ENCODE results near the gene DRAM1.
"Not testable (repeated sequence)": the region's sequence is repeated elsewhere in the genome, so short reads cannot be mapped to it uniquely, and the experiment has no call there.

The DRAM1 gene

DNA sequence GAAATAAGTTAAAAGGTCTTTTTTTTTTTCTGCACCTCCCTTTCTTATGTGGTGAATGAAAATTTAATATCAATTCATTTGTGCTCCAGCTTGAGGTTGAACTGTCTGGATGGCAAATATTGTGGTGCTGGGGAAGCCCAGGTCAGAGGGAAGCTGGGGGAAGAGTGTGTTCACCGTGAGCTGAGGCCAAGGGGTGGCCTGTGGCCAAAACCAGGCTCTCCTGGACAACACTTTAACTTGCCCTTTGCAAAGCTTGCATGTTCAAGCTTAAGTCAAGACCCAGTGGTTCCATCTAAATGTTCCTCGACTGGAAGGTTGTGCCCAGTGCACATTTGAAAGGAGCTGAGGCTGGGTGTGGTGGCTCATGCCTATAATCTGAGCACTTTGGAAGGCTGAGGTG is 28.8 kb downstream of the DRAM1 start:
- DNase-seq (ENCODE audit: low read depth in 2 of 2), result no peak

DNA sequence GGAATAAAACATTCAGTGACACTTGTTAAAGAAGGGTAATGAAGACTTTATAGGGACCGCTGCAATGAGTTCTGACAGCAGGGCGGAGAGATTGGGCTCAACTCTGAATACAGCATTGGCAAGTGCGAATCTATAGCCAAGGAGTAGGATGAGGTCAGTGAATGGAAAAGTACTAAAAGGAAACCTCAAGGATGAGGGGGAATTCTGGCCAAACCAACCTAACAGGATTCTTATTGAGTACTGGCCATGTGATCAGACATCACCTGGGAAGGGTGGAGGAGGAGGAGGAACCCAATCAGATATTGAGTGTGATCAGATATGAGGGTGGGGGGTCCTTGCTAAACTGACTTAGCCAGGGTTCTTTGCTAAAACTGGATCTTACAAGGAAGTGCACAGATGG is 31.0 kb downstream of the DRAM1 start:
- no peak for DNase-seq (ENCODE audit: low read depth in 2 of 2)

DNA sequence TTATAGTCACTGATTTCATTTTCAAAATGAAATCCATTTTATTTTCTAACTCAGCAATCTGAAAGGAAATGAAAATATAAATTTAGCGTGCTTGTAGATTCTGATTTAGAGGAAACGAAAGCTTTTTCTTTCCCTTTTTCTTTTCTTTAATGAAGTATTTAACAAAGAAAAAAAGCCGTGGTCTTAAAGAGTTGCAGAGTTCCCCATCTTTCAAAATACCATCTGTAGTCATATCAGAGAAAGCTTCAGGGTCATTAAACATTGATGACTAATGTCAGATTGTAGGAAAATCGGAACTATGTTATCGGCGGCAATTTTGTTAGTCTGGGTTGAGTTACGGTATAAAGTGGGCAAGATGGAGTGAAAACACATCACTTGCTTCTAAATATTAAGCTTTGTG is 32.3 kb downstream of the DRAM1 start:
- DNase-seq (ENCODE audit: low read depth in 2 of 2), result no peak

DNA sequence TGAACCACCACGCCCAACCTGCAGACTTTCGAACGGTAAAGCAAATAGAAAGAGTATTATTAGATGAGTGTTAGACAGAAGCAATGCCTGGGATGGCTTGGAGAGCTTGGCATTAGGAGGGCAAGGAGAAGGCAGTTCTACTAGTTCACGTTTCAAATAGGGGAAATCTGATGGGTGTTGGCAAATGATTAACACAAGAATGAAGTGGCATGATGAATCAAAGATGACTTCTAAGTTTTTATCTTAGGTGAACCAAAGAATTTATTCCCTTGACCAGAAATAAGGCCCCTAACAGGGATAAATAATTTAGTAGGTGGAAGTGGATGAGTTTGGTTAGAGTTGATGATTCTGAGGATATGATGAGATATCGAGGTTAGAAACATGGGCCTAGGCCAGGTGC is 38.5 kb downstream of the DRAM1 start:
- DNase-seq (ENCODE audit: low read depth in 2 of 2), result no peak

DNA sequence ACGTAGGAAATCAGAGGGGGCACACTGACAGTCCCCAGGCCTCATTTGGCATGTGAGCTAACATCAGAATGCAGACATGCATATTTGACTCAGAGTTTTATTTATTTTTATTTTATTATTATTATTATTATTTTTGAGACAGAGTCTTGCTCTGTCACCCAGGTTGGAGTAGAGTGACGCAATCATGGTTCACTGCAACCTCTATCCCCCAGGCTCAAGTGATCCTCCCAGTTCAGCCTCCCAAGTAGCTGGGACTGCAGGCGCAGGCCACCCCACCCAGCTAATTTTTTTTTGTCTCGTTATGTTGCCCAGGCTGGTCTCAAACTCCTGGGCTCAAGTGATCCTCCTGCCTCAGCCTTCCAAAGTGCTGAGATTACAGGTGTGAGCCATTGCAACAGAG is 41.4 kb downstream of the DRAM1 start:
- DNase-seq (ENCODE audit: low read depth in 2 of 2), result not testable (repeated sequence)

DNA sequence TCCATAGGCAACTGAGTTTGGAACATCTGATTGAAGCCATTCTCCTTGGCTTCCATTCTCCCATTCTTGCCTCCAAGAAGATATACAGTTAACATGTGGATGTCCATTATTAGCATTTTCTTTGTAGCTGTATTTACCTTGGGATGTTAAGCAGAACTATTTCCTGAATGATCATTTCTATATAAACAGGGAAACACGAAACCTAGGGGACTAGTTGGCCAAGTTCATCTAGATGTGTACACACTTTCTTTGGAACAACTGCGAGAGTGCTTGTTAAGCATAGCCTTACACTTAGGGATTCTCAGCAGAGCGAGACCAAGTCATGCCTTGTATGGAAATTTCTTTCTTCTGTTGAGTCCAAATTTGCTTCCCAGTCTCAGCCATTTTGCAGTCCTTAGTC is 42.1 kb downstream of the DRAM1 start:
- DNase-seq (ENCODE audit: low read depth in 2 of 2), result no peak

DNA sequence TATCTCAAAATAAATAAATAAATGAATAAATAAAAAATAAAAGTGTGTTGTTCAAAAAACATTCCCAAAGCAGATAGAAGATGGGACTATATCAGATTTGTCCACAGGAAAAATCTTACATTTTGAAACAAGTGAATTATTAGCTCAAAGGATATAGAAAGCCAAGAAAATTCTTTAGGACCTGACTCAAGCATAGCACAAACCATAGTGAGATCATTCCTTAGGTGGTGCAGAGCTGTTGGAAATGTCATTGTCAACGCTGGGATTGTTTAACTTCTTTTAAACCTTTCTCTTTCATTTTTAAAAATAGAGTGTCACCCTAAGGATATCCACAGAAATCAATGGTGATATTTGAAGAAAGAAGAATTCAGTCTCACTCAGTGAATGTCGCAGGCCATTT is 43.5 kb downstream of the DRAM1 start:
- no peak for DNase-seq (ENCODE audit: low read depth in 2 of 2)

DNA sequence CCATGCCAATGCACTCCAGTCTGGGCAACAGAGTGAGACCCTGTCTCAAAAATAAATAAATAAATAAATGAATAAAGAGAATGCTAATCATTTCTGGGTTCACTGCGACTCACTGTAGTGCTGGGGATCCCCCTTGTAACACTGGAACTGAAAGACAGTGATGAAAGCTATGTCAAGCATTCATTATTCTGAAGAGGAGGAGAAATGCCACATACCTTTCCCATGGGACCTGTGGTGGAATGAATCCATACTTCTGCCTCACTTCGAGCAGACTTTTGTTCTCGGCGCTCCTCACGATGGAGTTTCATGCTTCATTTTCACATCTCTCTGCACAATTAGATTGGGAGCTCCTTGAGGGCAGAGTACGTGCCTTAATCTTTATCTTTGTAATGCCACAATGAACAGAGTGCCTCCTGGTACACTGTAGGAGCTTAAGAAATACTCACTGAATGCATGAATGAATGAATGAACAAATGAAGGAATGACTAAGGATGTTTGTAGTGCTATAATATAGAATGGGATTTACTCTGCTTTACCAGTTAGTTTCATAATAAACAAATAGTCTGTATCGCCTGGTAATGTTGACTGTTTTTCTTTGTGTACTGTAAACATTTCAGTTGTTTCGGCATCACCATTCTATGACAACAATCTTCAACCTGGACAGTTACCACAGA is 45.8 kb downstream of the DRAM1 start:
- DNase-seq (ENCODE audit: low read depth in 2 of 2), result no peak

DNA sequence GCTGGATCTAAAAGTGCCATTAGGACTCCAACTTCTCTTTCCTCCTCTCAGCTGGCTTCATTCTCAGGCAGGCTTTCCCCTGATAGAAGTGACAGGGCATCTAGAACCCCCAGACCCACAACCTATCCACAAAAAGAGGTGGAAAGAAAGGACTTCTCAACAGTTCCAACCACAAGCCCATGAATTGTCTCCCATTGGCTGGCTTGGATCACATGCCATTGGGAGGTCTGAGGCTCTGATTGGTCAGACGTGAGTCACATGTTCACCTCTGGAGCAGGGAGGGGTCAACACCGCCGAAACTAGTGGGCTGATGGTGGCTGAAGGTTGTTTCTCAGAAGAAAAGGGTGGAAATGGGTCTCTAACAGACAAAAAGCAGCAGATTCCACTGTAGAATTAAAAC is 47.2 kb downstream of the DRAM1 start:
- DNase-seq (ENCODE audit: low read depth in 2 of 2), result no peak

DNA sequence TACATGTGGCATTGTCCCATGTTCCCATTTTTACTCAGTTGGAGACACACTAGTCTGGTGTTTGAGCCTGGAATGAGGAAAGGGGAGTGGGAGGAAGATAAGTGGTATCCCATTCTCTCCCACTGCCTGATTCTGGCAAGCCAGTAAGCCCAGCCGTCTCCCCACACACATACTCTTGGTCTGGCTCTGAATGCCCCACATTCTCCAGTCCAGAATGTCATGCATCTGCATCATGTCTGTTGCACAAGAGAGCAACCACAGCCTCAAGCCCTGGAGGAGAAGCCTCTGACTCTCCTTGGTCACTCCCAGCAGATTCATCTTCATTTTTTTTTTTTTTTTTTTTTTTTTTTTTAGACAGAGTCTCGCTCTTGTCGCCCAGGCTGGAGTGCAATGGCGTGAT is 48.0 kb downstream of the DRAM1 start:
- DNase-seq (ENCODE audit: low read depth in 2 of 2), result no peak

DNA sequence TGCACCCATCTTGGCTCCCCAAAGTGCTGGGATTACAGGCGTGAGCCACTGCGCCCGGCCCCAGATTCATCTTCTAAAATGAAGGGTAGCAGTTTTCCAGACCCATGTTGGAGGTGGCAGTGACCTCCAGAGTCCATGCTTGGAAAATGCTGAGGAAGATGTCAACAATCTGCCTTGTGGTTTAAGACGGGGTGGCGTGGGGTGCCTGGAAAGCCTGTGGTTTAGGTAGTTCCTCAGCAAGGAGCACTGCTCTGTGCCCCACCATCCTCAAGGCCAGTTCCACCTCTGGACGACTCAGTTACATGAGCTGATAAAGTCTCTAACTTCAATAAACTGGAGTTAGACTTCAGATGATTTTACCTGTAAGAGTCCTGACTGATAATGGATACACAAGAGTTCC is 48.6 kb downstream of the DRAM1 start:
- no peak for DNase-seq (ENCODE audit: low read depth in 2 of 2)

DNA sequence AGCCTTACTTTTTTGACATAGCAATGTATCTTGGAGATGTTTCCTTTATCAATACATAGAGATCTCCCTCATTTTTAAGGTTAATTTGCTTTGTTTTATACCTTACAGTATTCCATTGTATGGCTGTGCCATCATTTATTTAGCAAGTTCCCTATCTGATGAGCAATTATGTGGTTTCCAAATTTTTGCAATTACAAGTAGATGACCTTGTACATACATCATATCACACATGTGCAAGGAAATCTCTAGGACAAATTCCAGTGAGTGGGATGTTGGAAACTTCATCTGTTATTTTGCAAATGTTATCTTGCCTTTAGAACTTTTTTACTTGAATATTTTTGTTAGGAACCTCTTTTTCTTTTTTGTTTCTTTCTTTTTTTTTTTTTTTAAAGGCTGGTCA is 49.7 kb downstream of the DRAM1 start:
- DNase-seq (ENCODE audit: low read depth in 2 of 2), result no peak

DNA sequence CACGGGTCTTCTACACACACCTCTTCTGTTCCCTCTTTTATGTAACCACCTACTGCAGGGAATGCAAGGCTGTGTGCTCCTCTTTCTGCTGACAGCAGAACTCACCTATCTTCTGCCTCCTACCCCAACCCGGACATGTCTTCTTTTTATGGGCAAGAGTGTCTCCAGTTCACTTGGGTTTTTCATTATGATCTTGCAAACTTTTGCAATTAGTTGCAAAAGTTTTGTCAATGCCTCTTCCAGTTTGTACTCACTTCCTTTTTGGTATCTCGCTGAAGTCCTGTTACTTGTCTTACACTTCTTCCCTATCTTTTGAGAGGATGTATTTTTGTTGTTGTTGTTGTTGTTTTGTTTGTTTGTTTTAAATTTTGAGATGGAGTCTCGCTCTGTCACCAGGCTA is 50.6 kb downstream of the DRAM1 start:
- DNase-seq (ENCODE audit: low read depth in 2 of 2), result no peak

DNA sequence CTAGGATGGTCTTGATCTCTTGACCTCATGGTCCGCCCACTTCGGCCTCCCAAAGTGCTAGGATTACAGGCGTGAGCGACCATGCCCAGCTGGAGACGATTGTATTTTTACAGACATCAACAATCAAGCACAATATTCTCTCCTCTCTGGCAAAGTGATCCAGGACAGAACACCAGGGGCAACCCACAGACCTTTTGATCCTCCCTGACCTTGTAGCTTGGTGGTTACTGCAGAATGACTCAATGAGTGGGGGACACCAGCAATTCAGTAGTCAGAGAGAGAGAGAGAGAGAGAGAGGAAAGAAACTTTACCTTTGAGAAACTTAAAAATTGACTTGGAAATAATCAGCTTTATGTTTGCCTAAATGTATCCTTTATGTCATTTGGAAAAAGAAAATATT is 51.2 kb downstream of the DRAM1 start:
- DNase-seq (ENCODE audit: low read depth in 2 of 2), result no peak

DNA sequence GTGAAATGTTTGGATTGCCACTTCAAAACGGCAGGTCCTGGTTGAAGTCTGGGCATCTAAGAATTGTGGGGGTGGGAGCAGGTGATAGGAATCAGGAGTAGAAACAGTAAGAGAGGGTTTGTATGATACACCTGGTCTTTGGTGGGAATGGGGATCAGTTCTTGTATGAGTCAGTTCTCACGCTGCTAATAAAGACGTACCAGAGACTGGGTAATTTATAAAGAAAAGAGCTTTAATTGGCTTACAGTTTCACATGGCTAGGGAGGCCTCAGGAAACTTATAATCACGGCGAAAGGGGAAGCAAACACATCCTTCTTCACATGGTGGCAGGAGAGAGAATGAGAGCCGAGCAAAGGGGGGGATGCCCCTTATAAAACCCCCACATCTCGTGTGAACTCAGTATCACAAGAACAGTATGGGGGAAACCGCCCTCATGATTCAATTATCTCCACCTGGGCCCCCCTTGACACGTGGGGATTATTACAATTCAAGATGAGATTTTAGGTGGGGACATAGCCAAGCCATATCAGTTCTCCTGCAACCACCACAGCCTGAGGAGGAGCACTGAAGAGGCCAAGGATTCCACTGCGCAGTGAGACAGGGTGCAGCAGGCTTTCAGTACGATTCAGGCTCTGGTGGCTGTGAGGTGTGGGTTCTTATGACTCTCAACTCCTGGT is 52.1 kb downstream of the DRAM1 start:
- no peak for DNase-seq (ENCODE audit: low read depth in 2 of 2)

DNA sequence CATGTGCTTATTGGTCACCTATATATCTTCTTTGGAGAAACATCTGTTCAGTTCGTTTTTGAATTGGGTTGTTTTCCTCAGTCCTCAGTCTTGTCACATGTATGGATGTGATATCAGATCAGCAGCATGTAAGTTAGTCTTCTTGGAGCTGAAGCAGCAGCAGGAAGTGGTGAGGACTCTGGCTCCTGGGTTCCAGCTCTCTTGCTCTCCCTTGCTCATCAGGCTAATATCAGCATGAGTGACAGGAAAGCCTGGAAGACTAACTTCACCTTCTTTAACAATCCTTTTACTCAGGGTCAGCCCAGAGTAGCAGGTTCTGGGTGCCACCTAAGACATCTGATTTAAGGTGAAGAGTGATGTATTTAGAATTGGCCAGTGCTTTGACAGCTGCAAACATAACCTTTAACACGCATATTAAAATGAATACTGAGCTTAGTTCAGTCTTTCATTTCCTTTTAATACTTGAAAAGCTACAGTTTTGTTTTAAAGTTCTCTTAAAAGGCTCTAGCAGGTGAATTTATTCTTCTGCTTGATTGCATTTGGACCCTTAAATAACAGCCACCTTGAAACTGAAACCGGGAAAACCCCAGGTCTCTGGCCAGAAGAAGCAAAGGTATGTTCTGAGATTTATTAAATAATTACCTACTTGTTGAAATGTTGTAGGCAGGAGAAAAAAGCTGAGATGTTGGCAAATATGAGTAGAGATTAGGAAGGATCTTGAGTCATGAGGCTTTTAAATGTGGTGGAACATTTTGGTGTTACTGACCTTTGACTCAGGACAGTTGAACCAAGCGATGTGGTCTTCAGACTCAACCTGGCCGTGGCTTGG is 54.3 kb downstream of the DRAM1 start:
- DNase-seq (ENCODE audit: low read depth in 2 of 2), result no peak

DNA sequence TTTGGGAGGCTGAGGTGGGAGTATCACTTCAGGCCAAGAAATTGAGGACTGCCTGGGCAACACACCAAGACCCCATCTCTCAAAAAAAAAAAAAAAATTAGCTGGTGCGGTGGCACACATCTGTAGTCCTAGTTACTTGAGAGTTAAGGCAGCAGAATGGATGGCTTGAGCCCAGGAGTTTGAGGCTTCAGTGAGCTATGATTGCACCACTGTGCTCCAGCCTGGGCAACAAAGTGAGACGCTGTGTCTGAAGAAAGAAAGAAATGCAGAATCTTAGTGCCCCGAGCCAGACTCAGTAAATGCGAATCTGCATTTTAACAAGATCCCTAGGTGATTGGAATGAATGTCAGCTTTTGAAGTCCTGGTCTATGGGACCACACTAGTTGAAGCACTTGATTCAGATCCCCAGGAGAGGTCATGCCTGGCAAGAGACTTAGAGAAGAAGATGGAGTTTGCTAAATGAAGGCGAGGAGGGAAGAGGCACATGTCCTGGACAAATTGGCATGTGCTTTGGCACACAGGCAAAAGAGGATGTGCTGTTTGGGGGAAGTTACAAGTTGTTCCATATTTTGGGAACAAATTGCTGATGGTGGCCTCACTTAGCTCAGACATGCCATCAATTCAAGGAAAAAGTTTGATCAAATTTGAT is 56.6 kb downstream of the DRAM1 start:
- no peak for DNase-seq (ENCODE audit: low read depth in 2 of 2)

DNA sequence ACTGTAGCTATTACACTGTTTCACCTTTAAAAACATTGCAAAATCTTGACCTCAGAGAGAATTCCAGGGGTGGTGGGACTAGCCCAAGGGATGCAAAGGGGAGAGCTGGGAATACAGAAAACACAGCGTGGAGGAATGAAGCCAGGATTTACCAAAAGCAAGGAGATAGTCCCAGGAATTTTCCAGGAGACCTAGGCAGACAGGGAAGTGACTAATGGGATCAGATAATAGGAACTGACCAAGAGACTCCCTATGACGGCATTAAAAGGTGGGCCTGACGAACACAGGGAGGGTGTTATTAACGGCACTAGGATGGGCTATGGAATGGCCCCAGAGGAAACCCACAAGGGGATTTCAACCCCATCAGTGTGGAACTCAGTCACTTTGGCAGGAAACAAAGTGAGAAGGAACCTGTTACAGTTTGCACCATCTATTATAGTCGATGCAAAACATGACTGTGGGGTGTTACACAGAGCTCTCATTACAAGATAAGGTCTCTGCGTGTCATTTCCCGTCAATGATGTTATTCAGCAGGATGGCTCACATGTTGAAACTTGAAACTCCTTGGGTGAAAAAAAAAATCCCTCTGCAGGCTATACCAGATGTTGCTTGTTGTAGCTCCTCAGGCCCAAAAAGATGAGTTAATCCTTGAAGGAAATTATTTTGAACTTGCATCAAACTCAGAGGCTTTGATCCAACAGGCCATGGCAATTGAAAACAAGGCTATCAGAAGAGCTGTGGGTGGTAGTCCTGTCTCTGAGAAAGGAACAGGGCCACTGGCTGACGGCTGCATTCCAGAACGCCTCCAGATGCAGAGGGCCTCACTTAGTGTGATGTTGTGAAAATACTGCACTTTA is 58.7 kb downstream of the DRAM1 start:
- no peak for DNase-seq (ENCODE audit: low read depth in 2 of 2)

DNA sequence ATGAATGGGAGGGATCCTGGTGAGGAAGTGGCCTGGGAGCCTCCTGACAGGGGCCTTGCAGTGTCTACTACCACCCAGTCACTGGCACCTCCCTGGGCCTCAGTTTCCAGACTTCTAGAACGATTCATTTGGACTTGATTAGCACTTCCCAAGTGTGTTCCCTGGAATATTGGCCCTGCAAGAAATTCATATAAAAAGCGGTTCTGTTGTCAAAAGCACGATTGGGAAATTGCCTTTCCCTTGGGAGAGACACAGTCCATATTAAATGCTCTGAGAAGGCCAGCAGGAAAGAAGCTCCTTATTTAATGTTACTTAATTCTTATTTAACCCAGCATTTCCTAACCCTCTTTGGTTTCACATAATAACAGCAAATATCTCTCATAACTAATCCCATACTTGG is 61.9 kb downstream of the DRAM1 start:
- no peak for DNase-seq (ENCODE audit: low read depth in 2 of 2)

DNA sequence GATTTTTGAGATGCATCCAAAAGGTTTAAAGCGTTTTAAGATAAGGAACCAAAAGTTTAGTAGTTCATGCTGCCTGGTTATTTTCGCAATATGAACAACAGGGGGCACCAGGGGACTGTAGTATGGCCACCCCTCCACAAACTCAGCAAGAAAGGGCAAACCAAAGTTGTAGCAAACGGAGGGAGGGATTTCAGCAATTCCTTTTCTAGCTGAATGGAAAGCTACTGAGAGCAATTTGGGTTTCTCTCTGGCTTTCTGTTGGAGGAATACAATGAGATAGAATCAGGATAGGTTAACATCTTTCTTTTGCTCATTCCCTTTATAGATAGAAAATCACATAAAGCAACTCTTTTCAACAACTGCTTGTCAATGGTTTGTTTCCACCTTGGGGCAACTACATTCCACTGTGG is 62.5 kb downstream of the DRAM1 start:
- peak; percentile 12 to 15 for DNase-seq (ENCODE audit: low read depth in 2 of 2)

DNA sequence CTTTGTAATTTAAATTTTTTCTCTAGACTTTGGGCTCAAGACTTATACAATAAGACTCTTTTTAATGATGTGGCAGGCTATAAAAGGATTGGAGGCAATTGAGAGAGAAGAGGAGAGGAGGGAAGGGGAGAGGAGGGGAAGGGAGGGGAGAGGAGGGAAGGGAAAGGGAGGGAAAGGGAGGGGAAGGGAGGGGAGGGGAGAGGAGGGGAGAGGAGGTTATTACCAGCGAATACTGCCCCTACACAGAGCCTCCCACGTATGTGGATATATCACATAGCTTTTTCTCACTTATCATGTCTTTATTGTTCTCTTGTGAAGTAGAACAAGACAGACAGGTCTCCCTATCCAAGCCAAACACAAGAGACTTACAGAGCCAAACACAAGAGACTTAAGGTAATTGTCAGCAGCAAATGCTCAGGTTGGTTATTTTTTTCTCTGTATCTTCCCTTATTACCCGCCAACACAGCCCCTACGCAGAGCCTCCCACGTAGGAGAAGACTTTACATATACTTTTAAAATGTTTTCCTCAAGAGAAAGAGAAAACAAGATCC is 63.1 kb downstream of the DRAM1 start:
- no peak for DNase-seq (ENCODE audit: low read depth in 2 of 2)

All from stimulated activated CD4-positive, alpha-beta T cell treated with anti-CD3 and anti-CD28 coated beads, Interleukin-1b, Interleukin-23, amount 100 ng/mL, for 1 hour (primary cell).